ENCODE measurements around the gene COL6A2.

GRCh38 chr21:46113497-46114176 is 15.7 kb downstream of the COL6A2 start:
- TF ChIP-seq CTCF (IDR thresholded peaks at IDR 0.05): no peak
- TF ChIP-seq EZH2 (IDR thresholded peaks at IDR 0.05; ENCODE audit: borderline replicate concordance, insufficient read depth, low read depth, low read length, poor library complexity, severe bottlenecking): no peak

All from B cell (primary cell).